Natural killer cell (primary cell): ENCODE results near the gene DDX28. TPM values are rescaled to one million over a fixed set of nuclear protein-coding genes. Genes with fewer than 3 reads are reported as not detected.
A peak's percentile ranks its signal among the peaks of the same experiment; 100 is the strongest.

Experiments used
- ATAC-seq, 3 donors: fragments of 150-1000 bp in 2 of 3; fragments of 200-7000 bp in 1 of 3; cut with Tn5 transposase; 1 replicate in 1 of 3; 2 replicates in 2 of 3; pipeline ENCODE4 v1.10.0; 2021; ENCODE audit warnings: mild to moderate bottlenecking in 2 of 3, moderate library complexity in 2 of 3
- DNase-seq, 2 donors: peaks; one replicate each; pipeline versions ENCODE4 v3.0.0 to v3.0.0-alpha.2; 2013 to 2021; ENCODE audit warnings: mixed read lengths in 1 of 2
- H3K27ac ChIP-seq: one replicate; pipeline ENCODE4 v1.5.1; 2013; ENCODE audit warnings: mild to moderate bottlenecking, low read length
- H3K27me3 ChIP-seq: one replicate; pipeline ENCODE4 v1.6.1; 2013; ENCODE audit warnings: low read length; ENCODE audit not compliant: control insufficient read depth, insufficient read depth
- H3K36me3 ChIP-seq: one replicate; pipeline ENCODE4 v1.6.1; 2013; ENCODE audit warnings: low read length; ENCODE audit not compliant: control insufficient read depth, insufficient read depth
- H3K4me1 ChIP-seq: one replicate; pipeline ENCODE4 v1.6.1; 2013; ENCODE audit warnings: low read length; ENCODE audit not compliant: control insufficient read depth, insufficient read depth
- H3K4me3 ChIP-seq: one replicate; pipeline ENCODE4 v1.5.1; 2013; ENCODE audit warnings: low read length
- H3K9me3 ChIP-seq: one replicate; pipeline ENCODE4 v1.6.1; 2013; ENCODE audit warnings: low read length; ENCODE audit not compliant: control insufficient read depth, insufficient read depth
- H3K27ac Mint-ChIP-seq, 2 donors: one replicate each; pipeline ENCODE4 v1.8.0; 2022; ENCODE audit warnings: mild to moderate bottlenecking in 2 of 2, mixed read lengths in 2 of 2, moderate library complexity in 1 of 2
- H3K27me3 Mint-ChIP-seq, 2 donors: one replicate each; pipeline ENCODE4 v1.8.0; 2022; ENCODE audit warnings: low read depth in 2 of 2, mixed read lengths in 2 of 2
- H3K36me3 Mint-ChIP-seq: one replicate; pipeline ENCODE4 v1.8.0; 2022; ENCODE audit warnings: mixed read lengths
- H3K4me1 Mint-ChIP-seq, 2 donors: one replicate each; pipeline ENCODE4 v1.8.0; 2022; ENCODE audit warnings: mixed read lengths in 2 of 2
- H3K4me3 Mint-ChIP-seq: one replicate; pipeline ENCODE4 v1.8.0; 2022; ENCODE audit warnings: mild to moderate bottlenecking, moderate library complexity, mixed read lengths
- H3K9me3 Mint-ChIP-seq, 2 donors: one replicate each; pipeline ENCODE4 v1.8.0; 2022; ENCODE audit warnings: mixed read lengths in 2 of 2
- WGBS: methylation state at CpG from one replicate; pipeline ENCODE4 v1.1.7; 2013; ENCODE audit warnings: missing lambda C conversion rate; ENCODE audit not compliant: insufficient coverage; 5-methylcytosine and 5-hydroxymethylcytosine counted together
- intact Hi-C: fragments of 100-400 bp; cut with micrococcal nuclease; formaldehyde crosslinking; loops from one replicate; pipeline ENCODE4 v1.14.2; 2022
- total RNA-seq, 4 donors: library from RNA; stranded (reverse); fragments of 120-200 nt in 1 of 4; gene quantifications; one replicate each; pipeline versions ENCODE4 v1.2.3 to v1.2.4, GENCODE V29; 2013 to 2022
- TF ChIP-seq, protein P1 (sequence below): fragments of 200-600 bp; IDR thresholded peaks from one replicate; pipeline ENCODE4 v1.8.0; 2022; ENCODE audit warnings: antibody characterized with exemption

The DDX28 gene
- total RNA-seq, 3 donors from 2014 or later (not counting 1 experiment from before 2014, with no cell fraction given) = 17.4 to 19.0 (median 17.9) TPM

GRCh38 chr16:67993207-67994039 is 29.6 kb downstream of the DDX28 start:
- peak overlapping the region; percentile 83 for H3K4me3 Mint-ChIP-seq
- peaks cover 24 to 53% of the 10 kb centered on the region in 2 donors for H3K4me1 Mint-ChIP-seq
- no peaks in the 10 kb centered on the region for H3K9me3 Mint-ChIP-seq
- Histone ChIP-seq H3K4me1 (peaks cover 75% of the 10 kb centered on the region), H3K9me3 (peaks cover 2% of the 10 kb centered on the region), H3K4me3 (peak overlapping the region; percentile 32), H3K27ac (peak overlapping the region; percentile 89), H3K36me3 (peaks cover 6% of the 10 kb centered on the region), H3K27me3 (no peaks in the 10 kb centered on the region)
- no peaks in the 10 kb centered on the region for H3K36me3 Mint-ChIP-seq
- H3K27me3 Mint-ChIP-seq = no peaks in the 10 kb centered on the region
- peak overlapping the region; percentile 89 to 95 for H3K27ac Mint-ChIP-seq
- whole genome bisulfite sequencing = 4% methylated on average over 39 of the region's 39 CpGs
- peak; percentile 85 to 91 for DNase-seq
- TF ChIP-seq, protein P1, sequence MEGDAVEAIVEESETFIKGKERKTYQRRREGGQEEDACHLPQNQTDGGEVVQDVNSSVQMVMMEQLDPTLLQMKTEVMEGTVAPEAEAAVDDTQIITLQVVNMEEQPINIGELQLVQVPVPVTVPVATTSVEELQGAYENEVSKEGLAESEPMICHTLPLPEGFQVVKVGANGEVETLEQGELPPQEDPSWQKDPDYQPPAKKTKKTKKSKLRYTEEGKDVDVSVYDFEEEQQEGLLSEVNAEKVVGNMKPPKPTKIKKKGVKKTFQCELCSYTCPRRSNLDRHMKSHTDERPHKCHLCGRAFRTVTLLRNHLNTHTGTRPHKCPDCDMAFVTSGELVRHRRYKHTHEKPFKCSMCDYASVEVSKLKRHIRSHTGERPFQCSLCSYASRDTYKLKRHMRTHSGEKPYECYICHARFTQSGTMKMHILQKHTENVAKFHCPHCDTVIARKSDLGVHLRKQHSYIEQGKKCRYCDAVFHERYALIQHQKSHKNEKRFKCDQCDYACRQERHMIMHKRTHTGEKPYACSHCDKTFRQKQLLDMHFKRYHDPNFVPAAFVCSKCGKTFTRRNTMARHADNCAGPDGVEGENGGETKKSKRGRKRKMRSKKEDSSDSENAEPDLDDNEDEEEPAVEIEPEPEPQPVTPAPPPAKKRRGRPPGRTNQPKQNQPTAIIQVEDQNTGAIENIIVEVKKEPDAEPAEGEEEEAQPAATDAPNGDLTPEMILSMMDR = peak; percentile 92
- peak; percentile 88 to 95 (median 90) for ATAC-seq
- intact Hi-C loops = loop anchor here (1.0 kb wide), 3 partner anchors 30 to 236 kb away; partner anchors contain the start of genes DDX28 and DUS2

- Mint-ChIP-seq H3K4me3 (peak overlapping the region; percentile 63), H3K4me1 (peaks cover 28 to 53% of the 10 kb centered on the region in 2 donors), H3K27me3 (no peaks in the 10 kb centered on the region), H3K27ac (peak overlapping the region; percentile 89 to 95), H3K9me3 (no peaks in the 10 kb centered on the region), H3K36me3 (no peaks in the 10 kb centered on the region)
- intact Hi-C loops = loop anchor here (1.0 kb wide), 3 partner anchors 31 to 237 kb away; partner anchors contain the start of genes DDX28 and DUS2
- WGBS = 76% methylated on average over 20 of the region's 20 CpGs
- H3K27me3 ChIP-seq = no peaks in the 10 kb centered on the region
- ATAC-seq (no peak), DNase-seq (no peak)
- peak overlapping the region; percentile 89 for H3K27ac ChIP-seq
- TF ChIP-seq, protein P1 = no peak
- H3K4me3 ChIP-seq = no peak overlapping the region
- peaks cover 6% of the 10 kb centered on the region for H3K36me3 ChIP-seq
- no peaks in the 10 kb centered on the region for H3K9me3 ChIP-seq
- H3K4me1 ChIP-seq = peaks cover 68% of the 10 kb centered on the region
Observed at GRCh38 chr16:67992661-67993206, 30.3 kb downstream of the DDX28 start.

GRCh38 chr16:67990018-67990386 is 33.0 kb downstream of the DDX28 start:
- no peaks in the 10 kb centered on the region for H3K36me3 Mint-ChIP-seq
- no peak overlapping the region for H3K4me3 ChIP-seq
- peaks cover 9% of the 10 kb centered on the region for H3K36me3 ChIP-seq
- TF ChIP-seq, protein P1 = no peak
- no peaks in the 10 kb centered on the region for H3K9me3 Mint-ChIP-seq
- H3K27ac Mint-ChIP-seq = peak overlapping the region in 1 of 2 donors; percentile 37
- H3K27ac ChIP-seq = no peak overlapping the region
- no peak for DNase-seq
- H3K4me1 ChIP-seq = peaks cover 60% of the 10 kb centered on the region
- no peaks in the 10 kb centered on the region for H3K27me3 ChIP-seq
- ATAC-seq = no peak
- no peak overlapping the region for H3K4me3 Mint-ChIP-seq
- intact Hi-C loops = no loop called here
- H3K9me3 ChIP-seq = no peaks in the 10 kb centered on the region
- no peaks in the 10 kb centered on the region for H3K27me3 Mint-ChIP-seq
- WGBS = 88% methylated on average over 5 of the region's 6 CpGs
- H3K4me1 Mint-ChIP-seq = peaks cover 23 to 44% of the 10 kb centered on the region in 2 donors
